ENCODE results near the gene FANK1.
"Not testable (repeated sequence)": the region's sequence is repeated elsewhere in the genome, so short reads cannot be mapped to it uniquely, and the experiment has no call there.

FANK1 gene

GRCh38 chr10:126036515-126036914, 140.2 kb downstream of the FANK1 start:
- no peak for DNase-seq

- DNase-seq, result no peak
Observed at GRCh38 chr10:126037946-126038345, 141.6 kb downstream of the FANK1 start.

DNA sequence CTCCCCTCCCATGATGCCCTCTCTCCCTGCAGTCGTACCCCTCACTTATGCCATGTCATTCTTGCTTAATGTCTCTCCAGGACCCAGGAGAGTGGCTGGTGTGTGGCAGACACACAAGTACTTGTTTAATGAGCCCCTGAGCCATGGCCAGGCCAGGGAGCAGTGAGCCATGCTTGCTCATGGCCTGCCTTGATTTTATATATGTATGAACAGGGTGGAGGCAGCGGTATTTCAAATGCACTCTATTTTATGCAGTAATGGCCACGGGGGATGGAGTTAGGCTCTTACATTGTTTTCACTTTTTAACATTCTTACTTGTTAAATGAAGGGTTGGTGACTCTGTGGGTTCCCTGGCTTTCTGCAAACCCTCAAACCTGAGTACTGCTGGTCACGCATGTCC, 144.8 kb downstream of the FANK1 start:
- DNase-seq, result no peak

DNA sequence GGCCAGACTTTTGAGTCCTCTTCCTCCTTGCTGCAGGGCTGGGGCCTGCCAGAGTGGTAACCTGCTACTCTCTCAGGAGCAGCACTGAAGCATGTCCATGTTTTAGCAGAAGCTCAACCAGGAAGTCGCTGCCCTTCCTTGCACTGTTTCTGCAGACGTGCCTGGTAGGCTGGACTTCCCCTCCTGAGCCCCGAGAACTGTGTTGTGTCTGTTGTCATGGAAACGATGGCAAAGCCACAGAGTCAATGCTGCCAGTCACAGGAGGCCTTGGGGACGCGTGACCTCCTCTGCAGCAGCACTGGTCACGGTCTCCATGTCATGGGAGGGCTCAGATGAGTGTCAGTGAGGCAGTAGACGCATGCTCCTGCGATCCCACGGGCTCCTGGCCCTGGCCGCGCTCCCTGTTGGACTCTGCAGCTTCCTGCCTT, 145.5 kb downstream of the FANK1 start:
- DNase-seq, result no peak

DNA sequence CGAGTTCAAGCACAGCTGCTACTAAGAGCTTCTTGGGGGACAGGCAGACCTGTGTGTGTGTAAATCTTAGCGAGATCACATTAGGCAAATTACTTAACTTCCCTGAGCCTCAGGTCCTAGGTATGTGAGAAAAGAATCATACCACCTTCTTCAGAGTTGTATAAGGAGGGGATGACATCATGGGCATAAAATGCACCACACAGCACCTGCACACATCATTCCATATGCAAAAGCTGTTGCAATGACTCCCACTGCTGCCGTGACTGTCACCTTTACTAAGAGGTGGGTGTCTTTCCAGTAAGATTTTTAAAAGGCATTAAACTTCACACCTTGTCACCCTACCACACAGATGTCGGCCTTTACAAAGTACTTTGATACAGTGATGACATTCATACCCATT, 146.0 kb downstream of the FANK1 start:
- no peak for DNase-seq

- DNase-seq, result no peak
Observed at GRCh38 chr10:126042906-126043305, 146.5 kb downstream of the FANK1 start.

DNA sequence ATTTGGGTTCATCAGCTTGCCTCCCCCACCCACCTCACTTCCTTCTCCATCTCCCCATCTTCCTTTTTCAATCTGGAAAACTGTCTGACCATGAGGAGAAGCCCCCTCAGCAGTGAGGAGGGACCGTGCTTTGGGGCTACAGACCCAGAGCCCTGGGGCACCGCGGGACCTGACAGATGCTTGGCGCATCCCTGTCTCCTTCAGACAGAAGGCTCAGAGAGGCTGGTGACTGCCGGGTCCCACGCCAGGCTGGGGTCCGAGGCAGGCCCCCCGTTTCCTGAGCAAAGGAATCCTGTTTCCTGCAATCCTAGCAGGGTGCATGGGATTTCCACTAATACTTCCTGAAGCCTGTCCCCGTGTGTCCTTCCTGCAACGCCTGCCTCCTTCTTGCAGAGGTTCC, 147.0 kb downstream of the FANK1 start:
- DNase-seq, result no peak

DNA sequence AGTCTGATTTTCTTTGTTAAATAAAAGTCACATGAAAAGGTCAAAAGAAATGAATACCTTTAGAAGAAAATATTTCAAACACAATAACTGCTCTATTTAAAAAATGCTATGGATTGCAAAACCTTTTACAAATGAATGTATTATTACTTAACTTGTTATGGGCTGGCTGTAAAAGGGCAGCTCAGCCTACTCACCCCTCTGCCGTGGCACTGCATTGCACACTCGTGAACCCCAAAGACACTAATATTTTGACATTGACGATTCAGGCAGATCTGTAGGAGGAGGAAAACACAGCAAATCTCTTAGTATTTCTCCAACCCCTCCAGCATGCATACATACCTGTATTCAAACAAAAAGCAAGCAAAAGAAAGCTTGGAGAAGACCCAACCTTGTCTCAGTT, 149.5 kb downstream of the FANK1 start:
- no peak for DNase-seq

GRCh38 chr10:126046831-126047230, 150.5 kb downstream of the FANK1 start:
- DNase-seq, result no peak

GRCh38 chr10:126047749-126048148, 151.4 kb downstream of the FANK1 start:
- DNase-seq, result not testable (repeated sequence)

GRCh38 chr10:126049759-126050700, 153.7 kb downstream of the FANK1 start:
- DNase-seq, result no peak

DNA sequence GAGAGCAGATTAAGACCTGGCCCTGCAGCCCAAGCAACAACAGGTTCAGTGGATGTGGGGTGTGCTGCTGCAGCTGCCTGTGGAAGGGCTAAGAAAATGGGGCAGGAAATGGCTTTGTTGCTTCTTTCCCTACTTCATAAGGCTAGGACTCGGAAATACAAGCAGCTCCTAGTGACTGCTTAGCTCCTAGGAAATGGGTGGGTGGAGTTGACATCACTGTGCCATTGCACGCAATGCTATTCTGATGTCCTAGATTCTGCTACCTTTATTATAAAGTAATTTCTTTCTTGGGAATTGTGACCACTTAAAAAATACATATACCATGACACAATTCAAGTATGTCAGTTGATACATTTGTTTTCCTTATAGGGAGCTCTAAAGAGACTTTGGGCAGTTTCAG, 155.8 kb downstream of the FANK1 start:
- no peak for DNase-seq

DNA sequence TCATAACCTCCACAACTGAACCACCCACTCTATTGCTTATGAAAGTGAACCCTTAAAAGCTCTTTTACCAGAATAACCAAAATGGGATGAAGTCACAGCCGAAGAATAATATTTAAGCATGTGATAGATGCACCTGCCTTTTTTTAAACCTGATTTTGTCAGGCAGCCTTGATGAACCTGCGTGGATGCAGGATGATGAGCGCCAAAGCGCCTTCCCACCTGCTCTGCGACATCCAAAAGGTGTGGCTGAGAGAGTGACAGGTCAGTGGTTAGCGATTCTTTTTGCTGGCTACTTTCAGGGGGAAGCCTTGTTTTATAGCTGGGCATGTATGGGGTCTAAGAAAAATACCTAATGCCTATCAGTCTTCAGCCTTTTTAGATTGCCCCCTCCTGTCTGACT, 157.8 kb downstream of the FANK1 start:
- DNase-seq, result no peak

GRCh38 chr10:126057494-126057893, 161.1 kb downstream of the FANK1 start:
- DNase-seq, result no peak

- DNase-seq, result no peak
Observed at GRCh38 chr10:126058104-126058503, 161.7 kb downstream of the FANK1 start.

DNA sequence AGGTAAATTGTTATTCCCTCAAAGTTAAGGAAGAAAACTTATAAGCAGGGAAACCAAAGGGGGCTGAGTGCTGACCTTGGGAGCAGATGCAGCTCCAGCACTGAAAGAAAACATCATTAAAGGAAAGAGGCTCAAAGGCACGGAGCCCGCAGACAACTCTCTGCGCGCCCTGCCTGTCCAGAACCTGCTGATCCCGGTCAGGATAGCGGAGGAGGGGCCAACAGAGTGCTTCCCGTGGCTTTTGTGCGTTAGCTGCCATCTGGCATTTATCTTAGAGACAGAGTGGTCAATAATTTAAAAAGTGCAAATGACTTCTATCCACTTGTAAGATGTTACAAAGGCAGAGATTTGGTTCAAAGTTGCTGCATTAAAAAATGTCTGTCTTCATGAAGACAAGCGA, 162.1 kb downstream of the FANK1 start:
- DNase-seq, result no peak
